Subcutaneous abdominal adipose tissue (tissue), 5 donors: ENCODE measurements around the gene NEUROD2.

Source experiments
- H3K27ac ChIP-seq: one replicate; pipeline ENCODE4 v1.7.0; 2013; ENCODE audit warnings: low read depth, mild to moderate bottlenecking, inconsistent platforms, low read length, moderate library complexity
- H3K27me3 ChIP-seq, 5 donors: one replicate each; pipeline ENCODE4 v1.7.0; 2013; ENCODE audit warnings: low read length in 5 of 5, inconsistent platforms in 1 of 5; ENCODE audit not compliant: control insufficient read depth in 5 of 5, insufficient read depth in 4 of 5
- H3K36me3 ChIP-seq, 5 donors: one replicate each; pipeline ENCODE4 v1.7.0; 2013; ENCODE audit warnings: low read length in 5 of 5; ENCODE audit not compliant: control insufficient read depth in 5 of 5, insufficient read depth in 5 of 5
- H3K4me1 ChIP-seq, 5 donors: one replicate each; pipeline ENCODE4 v1.7.0; 2013; ENCODE audit warnings: low read length in 5 of 5, mild to moderate bottlenecking in 3 of 5, moderate library complexity in 1 of 5; ENCODE audit not compliant: control insufficient read depth in 5 of 5, insufficient read depth in 5 of 5
- H3K4me3 ChIP-seq, 5 donors: one replicate each; pipeline ENCODE4 v1.7.0; 2013; ENCODE audit warnings: low read length in 5 of 5, low read depth in 1 of 5
- H3K9ac ChIP-seq, 5 donors: one replicate each; pipeline ENCODE4 v1.7.0; 2013; ENCODE audit warnings: low read length in 5 of 5, mild to moderate bottlenecking in 4 of 5, moderate library complexity in 3 of 5
- H3K9me3 ChIP-seq, 5 donors: one replicate each; pipeline ENCODE4 v1.7.0; 2013; ENCODE audit warnings: low read length in 5 of 5; ENCODE audit not compliant: control insufficient read depth in 5 of 5
- donor health status: healthy.
- donor health status: healthy.
- donor health status: healthy.
- donor health status: healthy.
- donor health status: healthy.

The NEUROD2 gene

GRCh38 chr17:39607851-39608130 lies at the start of gene NEUROD2:
TSS of gene NEUROD2 (minus strand) at chr17:39607920. CDS start at chr17:39606599, 1,321 bp downstream.
- H3K36me3 ChIP-seq: no peaks in the 10 kb centered on the region
- peaks cover 0 to 29% (median 26%) of the 10 kb centered on the region in 5 donors for H3K4me1 ChIP-seq
- no peak within 1 kb of the TSS for H3K9ac ChIP-seq
- H3K4me3 ChIP-seq: peak within 1 kb of the TSS in 1 of 5 donors; percentile 40
- no peak within 1 kb of the TSS for H3K27ac ChIP-seq
- H3K9me3 ChIP-seq: no peaks in the 10 kb centered on the region
- H3K27me3 ChIP-seq: peaks cover 45 to 66% (median 59%) of the 10 kb centered on the region in 5 donors

DNA sequence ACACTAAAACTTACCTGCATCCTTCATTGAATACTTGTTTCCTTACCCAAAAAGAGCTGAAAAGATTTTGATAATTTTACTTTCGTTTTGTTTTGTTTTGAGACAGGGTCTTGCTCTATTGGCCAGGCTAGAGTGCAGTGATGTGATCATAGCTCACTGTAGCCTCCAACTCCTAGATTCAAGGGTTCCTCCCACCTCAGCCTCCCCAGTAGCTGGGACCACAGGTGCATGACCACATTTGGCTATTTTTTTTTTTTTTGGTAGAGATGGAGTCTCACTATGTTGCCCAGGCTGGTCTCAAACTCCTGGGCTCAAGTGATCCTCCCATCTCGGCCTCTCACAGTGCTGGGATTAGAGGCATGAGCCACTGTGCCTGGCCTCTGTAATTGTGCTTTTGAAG lies 47.4 kb upstream of the NEUROD2 start:
- H3K27ac ChIP-seq: no peak overlapping the region
- no peak overlapping the region for H3K9ac ChIP-seq
- no peak overlapping the region for H3K4me3 ChIP-seq
- H3K36me3 ChIP-seq: peaks cover 0 to 55% (median 32%) of the 10 kb centered on the region in 5 donors
- no peaks in the 10 kb centered on the region for H3K9me3 ChIP-seq
- no peaks in the 10 kb centered on the region for H3K27me3 ChIP-seq
- H3K4me1 ChIP-seq: peaks cover 2 to 30% (median 11%) of the 10 kb centered on the region in 5 donors

DNA sequence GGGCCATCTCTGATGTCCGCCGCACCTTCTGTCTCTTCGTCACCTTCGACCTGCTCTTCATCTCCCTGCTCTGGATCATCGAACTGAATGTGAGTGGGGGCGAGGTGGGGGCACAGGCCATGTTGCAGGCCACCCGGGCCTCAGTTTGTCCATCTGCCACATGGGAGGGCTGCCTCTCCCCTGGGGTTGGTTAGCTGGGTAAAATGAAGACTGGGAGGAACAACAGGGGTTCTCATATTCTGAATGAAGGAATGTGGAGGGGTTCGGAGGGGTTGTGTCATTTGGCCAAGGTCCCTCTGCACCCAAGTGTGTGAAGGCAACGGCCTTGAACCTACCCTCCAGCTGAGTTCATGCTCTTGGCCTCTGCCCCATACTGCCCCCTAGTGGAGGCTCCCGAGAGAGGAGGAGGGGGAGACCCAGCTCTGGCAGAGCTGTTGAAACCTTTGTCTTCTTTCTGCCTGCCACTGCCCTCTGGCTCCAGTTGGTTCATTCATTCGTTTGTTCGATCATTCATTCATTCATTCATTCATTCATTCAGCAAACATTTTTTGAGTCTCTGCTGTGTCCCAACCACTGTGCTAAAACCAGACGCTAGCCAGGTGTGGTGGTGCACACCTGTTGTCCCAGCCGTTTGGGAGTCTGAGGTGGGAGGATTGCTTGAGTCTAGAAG lies 46.1 kb upstream of the NEUROD2 start:
- Histone ChIP-seq H3K4me3 (no peak overlapping the region), H3K27me3 (no peaks in the 10 kb centered on the region), H3K9me3 (no peaks in the 10 kb centered on the region), H3K36me3 (peaks cover 0 to 49% (median 25%) of the 10 kb centered on the region in 5 donors), H3K4me1 (peaks cover 0 to 18% (median 4%) of the 10 kb centered on the region in 5 donors), H3K9ac (no peak overlapping the region), H3K27ac (no peak overlapping the region)

- H3K36me3 ChIP-seq: peaks cover 0 to 44% (median 20%) of the 10 kb centered on the region in 5 donors
- no peaks in the 10 kb centered on the region for H3K27me3 ChIP-seq
- H3K4me3 ChIP-seq: no peak overlapping the region
- H3K27ac ChIP-seq: no peak overlapping the region
- no peak overlapping the region for H3K9ac ChIP-seq
- no peaks in the 10 kb centered on the region for H3K9me3 ChIP-seq
- peaks cover 0 to 13% (median 4%) of the 10 kb centered on the region in 5 donors for H3K4me1 ChIP-seq
Measured at GRCh38 chr17:39653316-39653661, 45.6 kb upstream of the NEUROD2 start.

- Histone ChIP-seq H3K9me3 (no peaks in the 10 kb centered on the region), H3K4me1 (peaks cover 0 to 8% (median 3%) of the 10 kb centered on the region in 5 donors), H3K4me3 (no peak overlapping the region), H3K36me3 (peaks cover 0 to 38% (median 18%) of the 10 kb centered on the region in 5 donors), H3K27me3 (no peaks in the 10 kb centered on the region), H3K9ac (peak overlapping the region in 1 of 5 donors; percentile 15), H3K27ac (no peak overlapping the region)
Measured at GRCh38 chr17:39652587-39653315, 45.0 kb upstream of the NEUROD2 start.

DNA sequence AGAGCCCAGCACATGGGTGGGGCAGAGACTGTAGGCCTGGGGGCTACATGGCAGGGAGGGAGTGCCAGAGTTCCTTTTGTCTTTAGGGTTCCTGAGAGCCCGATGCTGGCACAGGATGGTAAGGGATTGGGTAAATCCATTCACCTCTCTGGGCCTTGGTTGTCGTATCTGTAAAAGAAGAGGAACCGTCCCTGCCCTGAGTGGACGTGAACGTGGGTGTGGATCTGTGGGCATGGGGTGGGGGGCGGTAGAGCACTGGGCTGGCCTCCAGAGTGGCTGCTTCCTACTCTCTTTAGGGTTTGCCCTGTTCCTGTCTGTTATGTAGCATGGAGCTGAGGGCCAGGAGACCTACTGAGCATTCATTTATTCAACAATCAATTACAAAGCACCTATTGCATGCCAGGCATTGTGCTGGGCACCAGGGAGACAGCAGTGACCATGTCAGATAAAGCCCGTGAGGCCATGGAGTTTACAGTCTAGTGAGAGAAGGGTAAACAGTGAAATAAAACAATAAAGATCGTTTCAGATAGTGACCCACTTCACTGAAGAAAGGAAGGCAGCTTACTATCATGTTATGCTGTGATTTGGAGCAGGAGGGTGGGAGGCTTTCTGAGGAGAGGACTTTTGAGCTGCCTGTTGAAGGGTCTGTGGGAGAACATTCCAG lies 44.3 kb upstream of the NEUROD2 start:
- H3K4me1 ChIP-seq: peaks cover 0 to 7% (median 3%) of the 10 kb centered on the region in 5 donors
- H3K4me3 ChIP-seq: no peak overlapping the region
- no peak overlapping the region for H3K27ac ChIP-seq
- H3K27me3 ChIP-seq: no peaks in the 10 kb centered on the region
- peak overlapping the region in 2 of 5 donors; percentile 15 to 30 for H3K9ac ChIP-seq
- H3K36me3 ChIP-seq: peaks cover 0 to 37% (median 15%) of the 10 kb centered on the region in 5 donors
- H3K9me3 ChIP-seq: no peaks in the 10 kb centered on the region

DNA sequence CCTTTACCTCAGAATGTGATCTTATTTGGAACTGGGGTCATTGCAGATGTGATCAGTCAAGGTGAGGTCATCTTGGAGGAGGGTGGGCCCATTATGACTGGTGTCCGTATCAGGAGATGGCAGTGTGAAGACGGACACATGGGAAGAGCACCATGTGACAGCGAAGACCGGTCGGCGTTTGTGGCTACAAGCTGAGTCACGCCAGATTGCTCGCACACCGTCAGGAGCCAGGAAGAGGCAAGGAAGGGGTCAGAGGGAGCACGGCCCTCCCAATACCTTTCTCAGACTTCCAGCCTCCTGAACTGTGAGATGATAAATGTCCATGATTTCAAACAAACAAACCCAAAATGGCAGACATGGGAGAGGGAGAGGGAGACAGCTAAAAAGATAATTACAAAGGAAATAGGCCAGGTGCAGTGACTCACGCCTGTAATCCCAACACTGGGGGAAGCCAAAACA lies 42.4 kb upstream of the NEUROD2 start:
- no peaks in the 10 kb centered on the region for H3K27me3 ChIP-seq
- H3K4me1 ChIP-seq: peaks cover 0 to 7% (median 3%) of the 10 kb centered on the region in 5 donors
- H3K9me3 ChIP-seq: no peaks in the 10 kb centered on the region
- no peak overlapping the region for H3K4me3 ChIP-seq
- no peak overlapping the region for H3K9ac ChIP-seq
- no peak overlapping the region for H3K27ac ChIP-seq
- H3K36me3 ChIP-seq: peaks cover 0 to 19% (median 11%) of the 10 kb centered on the region in 5 donors

GRCh38 chr17:39648616-39649366 lies 41.1 kb upstream of the NEUROD2 start:
- Histone ChIP-seq H3K4me1 (peaks cover 0 to 5% (median 0%) of the 10 kb centered on the region in 5 donors), H3K36me3 (peaks cover 0 to 12% (median 9%) of the 10 kb centered on the region in 5 donors), H3K9ac (no peak overlapping the region), H3K4me3 (no peak overlapping the region), H3K27me3 (no peaks in the 10 kb centered on the region), H3K9me3 (no peaks in the 10 kb centered on the region), H3K27ac (no peak overlapping the region)

DNA sequence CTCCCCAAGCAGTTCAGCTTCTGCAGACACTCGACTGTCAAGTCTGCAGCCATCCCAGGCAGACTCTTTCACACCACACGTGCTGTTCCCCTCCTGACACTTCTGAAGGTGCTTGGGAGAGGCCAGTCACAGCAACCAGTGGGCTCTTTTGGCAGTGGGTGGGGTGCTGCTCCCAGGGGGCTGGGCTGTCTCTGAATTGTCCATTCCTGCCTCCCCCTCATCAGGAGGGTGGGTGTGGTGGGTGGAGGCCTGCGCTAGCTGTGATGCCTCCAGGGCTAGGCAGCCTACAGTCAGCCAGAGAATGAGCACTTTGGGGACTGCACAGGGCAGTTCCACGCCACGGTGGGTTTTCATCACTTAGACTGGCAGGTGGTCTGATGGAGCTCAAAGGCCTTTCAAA lies 39.5 kb upstream of the NEUROD2 start:
- Histone ChIP-seq H3K9ac (no peak overlapping the region), H3K9me3 (no peaks in the 10 kb centered on the region), H3K27me3 (no peaks in the 10 kb centered on the region), H3K4me3 (no peak overlapping the region), H3K36me3 (peaks cover 0 to 15% (median 11%) of the 10 kb centered on the region in 5 donors), H3K4me1 (peaks cover 0 to 14% (median 9%) of the 10 kb centered on the region in 5 donors), H3K27ac (no peak overlapping the region)
